ENCODE data around the gene FERMT1.

Gene FERMT1

DNA sequence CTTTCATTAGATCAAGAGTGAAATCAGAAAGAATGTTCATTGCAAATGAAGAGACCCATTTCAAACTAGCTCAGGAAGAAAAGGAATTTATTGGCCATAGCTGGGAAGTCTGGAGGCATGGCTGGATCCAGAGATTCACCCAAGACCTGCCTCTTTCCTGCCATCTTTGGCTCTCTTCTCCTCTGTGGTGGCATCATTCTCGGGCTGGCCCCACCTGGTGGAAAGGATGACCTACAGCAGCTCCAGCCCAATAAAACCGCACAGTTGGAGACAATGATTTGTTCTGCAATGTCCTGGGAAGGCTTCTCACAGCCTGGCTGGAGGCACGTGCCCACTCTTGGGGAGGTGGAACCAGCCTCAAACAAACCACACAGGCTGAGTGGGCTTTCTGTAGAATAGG lies 18.1 kb upstream of the FERMT1 start:
- no peaks in the 10 kb centered on the region for H3K9me3 ChIP-seq (ENCODE audit: control insufficient read depth, low read length)
- no peaks in the 10 kb centered on the region for H3K36me3 ChIP-seq (ENCODE audit: control insufficient read depth, insufficient read depth, low read length)
- H3K4me1 ChIP-seq (ENCODE audit: control insufficient read depth, insufficient read depth, low read length, poor library complexity, severe bottlenecking): no peaks in the 10 kb centered on the region
- 80 to 86% methylated on average over 1 of the region's 3 CpGs for WGBS, 2 experiments (ENCODE audit: insufficient coverage in 2 of 2)
- no peak overlapping the region for H3K4me3 ChIP-seq (ENCODE audit: extremely low read depth, insufficient read depth, low read length, poor library complexity, severe bottlenecking)
- H3K27ac ChIP-seq (ENCODE audit: low read depth, low read length, severe bottlenecking): no peak overlapping the region

DNA sequence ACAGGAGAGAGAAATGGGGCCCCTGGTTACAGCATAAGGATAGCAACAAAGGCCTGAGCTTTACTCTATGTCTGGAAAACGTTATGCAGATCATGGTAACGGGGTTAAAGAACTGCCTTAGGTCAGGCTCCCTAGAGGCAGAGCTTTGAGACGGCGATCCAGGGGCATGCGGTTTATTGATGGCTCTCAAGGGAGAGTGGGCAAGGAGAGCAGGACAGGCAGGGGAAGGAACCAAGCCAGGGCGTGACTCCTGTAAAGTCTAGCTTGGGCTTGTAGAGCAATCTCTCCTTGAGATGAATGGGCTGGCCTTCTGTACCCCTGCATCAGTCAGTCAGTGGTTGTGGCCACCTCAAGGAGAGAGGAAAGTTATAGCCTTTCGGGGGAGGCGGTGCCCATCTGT lies 12.5 kb upstream of the FERMT1 start:
- H3K4me1 ChIP-seq (ENCODE audit: control insufficient read depth, insufficient read depth, low read length, poor library complexity, severe bottlenecking): no peaks in the 10 kb centered on the region
- no peak overlapping the region for H3K4me3 ChIP-seq (ENCODE audit: extremely low read depth, insufficient read depth, low read length, poor library complexity, severe bottlenecking)
- no peaks in the 10 kb centered on the region for H3K36me3 ChIP-seq (ENCODE audit: control insufficient read depth, insufficient read depth, low read length)
- no peak overlapping the region for H3K27ac ChIP-seq (ENCODE audit: low read depth, low read length, severe bottlenecking)
- H3K9me3 ChIP-seq (ENCODE audit: control insufficient read depth, low read length): no peaks in the 10 kb centered on the region
- WGBS, 2 experiments (ENCODE audit: insufficient coverage in 2 of 2): 84 to 88% methylated on average over 6 to 8 of the region's 8 CpGs

DNA sequence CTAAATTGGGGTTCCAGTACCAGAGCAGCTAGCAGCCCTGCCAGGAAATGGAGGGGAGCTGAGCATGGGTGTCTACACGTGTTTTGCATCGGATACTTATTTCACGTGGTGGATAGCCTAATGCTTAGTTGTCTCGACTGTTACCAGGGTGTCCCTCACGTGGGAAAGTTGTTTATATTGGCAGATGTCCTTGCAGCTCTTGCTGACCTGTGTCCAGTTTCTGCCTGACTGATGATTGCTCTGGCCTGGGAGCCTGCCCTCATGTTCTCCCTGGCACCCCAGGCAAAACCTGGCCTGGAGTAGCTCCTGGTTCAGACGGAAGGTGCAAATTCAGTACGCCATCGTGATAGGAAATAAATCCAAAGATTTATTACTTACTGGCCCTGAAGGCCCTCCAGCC lies 11.8 kb upstream of the FERMT1 start:
- Histone ChIP-seq H3K4me1 (ENCODE audit: control insufficient read depth, insufficient read depth, low read length, poor library complexity, severe bottlenecking) (no peaks in the 10 kb centered on the region), H3K4me3 (ENCODE audit: extremely low read depth, insufficient read depth, low read length, poor library complexity, severe bottlenecking) (no peak overlapping the region), H3K36me3 (ENCODE audit: control insufficient read depth, insufficient read depth, low read length) (no peaks in the 10 kb centered on the region), H3K9me3 (ENCODE audit: control insufficient read depth, low read length) (no peaks in the 10 kb centered on the region), H3K27ac (ENCODE audit: low read depth, low read length, severe bottlenecking) (no peak overlapping the region)
- 82 to 97% methylated on average over 6 to 8 of the region's 8 CpGs for WGBS, 2 experiments (ENCODE audit: insufficient coverage in 2 of 2)

DNA sequence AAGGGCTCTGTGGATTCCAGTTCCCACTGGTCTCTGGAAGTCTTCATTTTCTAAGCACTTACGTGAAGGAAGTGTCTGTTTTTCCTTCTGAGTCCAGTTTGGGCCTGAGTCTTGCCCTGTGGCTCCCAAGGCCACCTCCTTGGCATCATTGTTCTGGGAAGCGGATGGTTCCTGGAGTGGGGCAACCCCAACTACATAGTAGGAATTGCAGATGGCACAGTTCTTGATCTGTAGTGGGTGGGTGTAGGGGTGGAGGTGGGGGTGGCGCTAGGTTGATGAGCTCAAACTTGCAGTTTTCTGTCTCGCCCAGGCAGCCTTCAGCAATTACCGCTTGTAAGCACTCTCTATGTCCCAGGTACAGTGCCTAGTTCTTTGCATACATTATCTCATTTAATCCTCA lies 7.2 kb upstream of the FERMT1 start:
- WGBS, 2 experiments (ENCODE audit: insufficient coverage in 2 of 2): 100% methylated on average over 2 to 3 of the region's 5 CpGs
- Histone ChIP-seq H3K4me1 (ENCODE audit: control insufficient read depth, insufficient read depth, low read length, poor library complexity, severe bottlenecking) (no peaks in the 10 kb centered on the region), H3K9me3 (ENCODE audit: control insufficient read depth, low read length) (no peaks in the 10 kb centered on the region), H3K27ac (ENCODE audit: low read depth, low read length, severe bottlenecking) (no peak overlapping the region), H3K36me3 (ENCODE audit: control insufficient read depth, insufficient read depth, low read length) (no peaks in the 10 kb centered on the region), H3K4me3 (ENCODE audit: extremely low read depth, insufficient read depth, low read length, poor library complexity, severe bottlenecking) (no peak overlapping the region)

DNA sequence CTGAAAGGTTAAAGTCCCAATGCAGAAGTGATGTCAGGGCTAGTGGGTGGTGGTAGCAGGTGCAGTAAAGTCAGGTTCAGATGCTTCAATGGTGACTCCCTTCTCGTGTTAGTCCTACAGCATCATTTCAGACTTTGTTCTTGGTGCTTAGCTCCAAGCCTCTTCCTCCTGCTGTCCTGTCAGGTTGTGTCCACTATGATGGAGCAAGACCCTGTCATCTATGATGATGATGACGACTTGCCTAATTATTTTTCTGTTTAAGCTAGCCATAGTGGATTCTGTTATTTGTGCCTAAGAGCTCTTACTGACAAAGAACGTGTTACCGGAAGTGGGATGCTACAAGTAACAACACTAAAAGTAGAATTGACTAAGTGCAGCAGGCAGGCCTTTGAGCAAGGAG lies 5.0 kb upstream of the FERMT1 start:
- Histone ChIP-seq H3K4me1 (ENCODE audit: control insufficient read depth, insufficient read depth, low read length, poor library complexity, severe bottlenecking) (peaks cover 5% of the 10 kb centered on the region), H3K36me3 (ENCODE audit: control insufficient read depth, insufficient read depth, low read length) (no peaks in the 10 kb centered on the region), H3K4me3 (ENCODE audit: extremely low read depth, insufficient read depth, low read length, poor library complexity, severe bottlenecking) (no peak overlapping the region), H3K9me3 (ENCODE audit: control insufficient read depth, low read length) (no peaks in the 10 kb centered on the region), H3K27ac (ENCODE audit: low read depth, low read length, severe bottlenecking) (no peak overlapping the region)
- WGBS, 2 experiments (ENCODE audit: insufficient coverage in 2 of 2): 69 to 87% methylated on average over 2 to 4 of the region's 4 CpGs

DNA sequence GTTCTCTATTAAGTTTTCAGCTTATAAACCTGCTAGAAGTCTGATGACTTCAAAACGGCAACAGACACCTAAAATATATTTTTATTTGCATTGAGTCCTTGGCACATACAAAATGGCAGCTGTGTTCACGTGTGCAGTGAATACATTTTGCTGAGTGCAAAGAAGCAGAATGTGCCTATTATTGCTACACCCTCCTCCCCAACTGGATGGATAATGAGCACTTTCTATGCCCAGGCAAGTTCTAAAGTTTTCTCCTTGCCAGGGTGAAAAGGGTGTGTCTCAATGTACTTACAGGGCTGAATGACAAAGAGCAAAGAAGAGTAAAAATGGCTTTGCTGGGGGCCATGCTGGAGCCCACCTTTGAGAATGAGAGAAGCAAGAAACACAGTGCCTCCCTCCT lies 4.0 kb upstream of the FERMT1 start:
- Histone ChIP-seq H3K4me1 (ENCODE audit: control insufficient read depth, insufficient read depth, low read length, poor library complexity, severe bottlenecking) (peaks cover 5% of the 10 kb centered on the region), H3K36me3 (ENCODE audit: control insufficient read depth, insufficient read depth, low read length) (no peaks in the 10 kb centered on the region), H3K9me3 (ENCODE audit: control insufficient read depth, low read length) (no peaks in the 10 kb centered on the region), H3K27ac (ENCODE audit: low read depth, low read length, severe bottlenecking) (no peak overlapping the region), H3K4me3 (ENCODE audit: extremely low read depth, insufficient read depth, low read length, poor library complexity, severe bottlenecking) (no peak overlapping the region)
- 92% methylated on average over 2 of the region's 2 CpGs; no CpG with 5 or more reads in 1 of the 2 experiments for WGBS, 2 experiments (ENCODE audit: insufficient coverage in 2 of 2)

DNA sequence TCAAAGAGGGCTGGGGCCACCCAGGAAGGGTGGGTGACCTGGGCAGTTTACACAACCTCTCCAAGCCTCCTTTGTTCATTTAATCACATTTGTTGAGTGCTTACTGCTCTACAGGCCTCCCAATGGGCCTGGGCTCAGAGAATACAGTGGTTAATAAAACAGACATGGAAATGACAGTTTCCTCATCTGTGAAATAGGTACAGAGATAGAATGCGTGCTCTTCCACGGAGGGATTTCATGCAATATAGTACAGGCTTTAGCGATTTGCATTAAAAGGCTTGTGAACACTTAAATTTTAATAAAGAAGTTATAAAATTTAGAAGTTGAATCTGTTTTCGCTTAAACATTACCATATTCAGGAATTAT lies 802 bp upstream of the FERMT1 start:
- no peak overlapping the region for H3K27ac ChIP-seq (ENCODE audit: low read depth, low read length, severe bottlenecking)
- 87 to 92% methylated on average over 2 of the region's 4 CpGs for WGBS, 2 experiments (ENCODE audit: insufficient coverage in 2 of 2)
- no peaks in the 10 kb centered on the region for H3K9me3 ChIP-seq (ENCODE audit: control insufficient read depth, low read length)
- H3K36me3 ChIP-seq (ENCODE audit: control insufficient read depth, insufficient read depth, low read length): no peaks in the 10 kb centered on the region
- H3K4me3 ChIP-seq (ENCODE audit: extremely low read depth, insufficient read depth, low read length, poor library complexity, severe bottlenecking): peak overlapping the region; percentile 44
- peaks cover 8% of the 10 kb centered on the region for H3K4me1 ChIP-seq (ENCODE audit: control insufficient read depth, insufficient read depth, low read length, poor library complexity, severe bottlenecking)

DNA sequence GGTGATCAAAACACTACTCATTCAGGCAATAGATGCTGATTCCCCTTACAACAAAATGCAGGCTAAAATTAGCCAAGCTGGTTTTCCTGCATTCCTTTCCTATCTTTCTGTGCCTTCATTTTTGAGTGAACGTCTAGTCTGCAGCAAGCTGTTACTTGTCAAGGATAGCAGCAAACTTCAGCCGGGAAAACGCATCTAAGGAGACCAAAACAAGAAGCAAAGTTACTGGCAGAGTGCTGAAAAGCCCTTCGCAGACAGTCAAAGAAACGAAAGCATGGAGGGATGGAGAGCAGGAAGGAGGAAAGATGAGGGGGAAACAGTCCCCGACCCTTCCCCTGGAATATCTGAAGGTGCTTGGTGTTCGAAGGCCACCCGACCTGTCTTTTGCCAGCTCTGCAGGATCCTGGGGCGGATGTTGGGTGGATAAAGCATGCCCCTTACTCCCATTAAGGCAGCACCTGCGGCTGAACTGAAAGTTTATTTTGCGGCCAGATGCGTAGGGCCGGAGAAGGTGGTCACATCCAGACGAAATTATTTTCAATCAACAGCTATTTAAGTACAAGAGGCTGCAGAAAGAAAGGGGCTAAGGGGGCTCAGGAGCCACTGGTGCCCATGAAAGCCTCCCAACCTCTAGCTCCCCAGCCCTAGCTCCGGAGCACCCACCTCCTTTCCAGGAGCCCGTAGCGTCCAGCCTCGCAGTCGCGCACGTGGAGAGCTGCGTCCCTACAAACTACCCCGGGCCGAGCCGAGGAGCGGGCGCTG lies 538 bp downstream of the FERMT1 start:
- Histone ChIP-seq H3K27ac (ENCODE audit: low read depth, low read length, severe bottlenecking) (no peak overlapping the region), H3K4me1 (ENCODE audit: control insufficient read depth, insufficient read depth, low read length, poor library complexity, severe bottlenecking) (peaks cover 8% of the 10 kb centered on the region)
- 9 to 30% methylated on average over 5 to 21 of the region's 27 CpGs for WGBS, 2 experiments (ENCODE audit: insufficient coverage in 2 of 2)

DNA sequence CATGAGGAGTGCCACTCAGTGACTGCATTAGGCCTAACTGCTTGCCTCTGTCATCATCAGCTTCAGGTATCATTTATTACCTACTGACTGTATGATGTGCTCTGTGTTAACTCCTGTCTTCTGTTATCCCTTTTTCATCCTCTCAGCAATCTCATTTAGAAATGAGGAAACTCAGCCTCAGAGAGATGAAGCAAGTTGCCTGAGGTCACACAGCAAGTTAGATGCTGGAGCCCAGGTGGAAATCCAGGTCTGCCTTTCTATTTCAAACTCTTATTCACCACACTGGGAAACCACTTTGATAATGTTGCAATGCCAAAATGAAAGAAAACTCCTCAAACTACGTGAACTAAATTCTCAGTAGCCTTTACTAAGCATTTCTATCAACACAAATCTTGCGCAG lies 1.3 kb downstream of the FERMT1 start:
- Histone ChIP-seq H3K4me1 (ENCODE audit: control insufficient read depth, insufficient read depth, low read length, poor library complexity, severe bottlenecking) (peaks cover 8% of the 10 kb centered on the region), H3K27ac (ENCODE audit: low read depth, low read length, severe bottlenecking) (no peak overlapping the region), H3K4me3 (ENCODE audit: extremely low read depth, insufficient read depth, low read length, poor library complexity, severe bottlenecking) (no peak overlapping the region), H3K36me3 (ENCODE audit: control insufficient read depth, insufficient read depth, low read length) (no peaks in the 10 kb centered on the region), H3K9me3 (ENCODE audit: control insufficient read depth, low read length) (no peaks in the 10 kb centered on the region)
- 92 to 96% methylated on average over 2 of the region's 2 CpGs for WGBS, 2 experiments (ENCODE audit: insufficient coverage in 2 of 2)

More for the DNA sequence above, 538 bp downstream of the FERMT1 start:
- Histone ChIP-seq H3K4me3 (ENCODE audit: extremely low read depth, insufficient read depth, low read length, poor library complexity, severe bottlenecking) (peak overlapping the region; percentile 44), H3K9me3 (ENCODE audit: control insufficient read depth, low read length) (no peaks in the 10 kb centered on the region), H3K36me3 (ENCODE audit: control insufficient read depth, insufficient read depth, low read length) (no peaks in the 10 kb centered on the region)

DNA sequence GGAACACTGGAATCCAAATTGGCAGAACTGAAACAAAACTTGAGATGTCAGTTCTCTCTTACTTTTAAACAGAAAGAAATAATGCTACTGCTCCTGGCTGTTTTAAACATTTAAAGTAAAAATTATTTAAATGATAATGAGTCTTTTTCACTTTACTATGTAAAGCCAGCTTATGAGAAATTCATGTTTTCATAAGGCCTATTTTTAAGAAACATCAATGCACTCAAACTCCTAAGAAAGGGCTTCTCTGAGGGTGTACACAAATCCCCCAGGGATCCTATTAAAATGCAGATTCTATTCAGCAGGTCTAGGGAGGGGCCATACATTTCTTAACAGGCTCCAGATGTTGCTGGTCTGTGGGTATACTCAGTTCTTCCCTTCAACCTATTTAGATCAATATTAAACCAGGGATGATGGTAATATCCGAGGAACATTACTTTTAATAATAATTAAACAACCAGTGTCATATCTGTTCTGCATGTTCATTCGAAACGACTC lies 2.3 kb downstream of the FERMT1 start:
- Histone ChIP-seq H3K4me1 (ENCODE audit: control insufficient read depth, insufficient read depth, low read length, poor library complexity, severe bottlenecking) (peaks cover 8% of the 10 kb centered on the region), H3K27ac (ENCODE audit: low read depth, low read length, severe bottlenecking) (no peak overlapping the region), H3K4me3 (ENCODE audit: extremely low read depth, insufficient read depth, low read length, poor library complexity, severe bottlenecking) (no peak overlapping the region), H3K36me3 (ENCODE audit: control insufficient read depth, insufficient read depth, low read length) (peaks cover 2% of the 10 kb centered on the region), H3K9me3 (ENCODE audit: control insufficient read depth, low read length) (no peaks in the 10 kb centered on the region)
- WGBS, 2 experiments (ENCODE audit: insufficient coverage in 2 of 2): 80% methylated on average over 2 of the region's 3 CpGs; no CpG with 5 or more reads in 1 of the 2 experiments

DNA sequence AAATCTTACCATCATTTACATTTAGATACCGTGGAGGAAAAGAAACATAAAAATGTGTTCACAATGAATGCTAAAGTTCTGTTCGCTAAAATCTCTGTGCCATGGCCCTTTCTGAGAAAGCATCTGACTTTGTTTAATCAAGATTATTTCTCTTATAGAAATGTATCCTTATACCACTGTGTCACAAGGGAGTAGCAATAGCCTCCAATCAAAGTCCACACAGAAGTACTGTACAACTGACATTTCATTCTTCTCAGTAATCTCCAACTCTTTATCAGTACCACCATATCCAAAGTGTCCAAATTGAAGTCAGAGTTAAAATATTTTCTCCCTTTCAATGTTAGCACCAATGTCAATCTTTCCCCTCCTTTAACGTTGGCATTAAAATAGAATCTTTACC lies 6.1 kb downstream of the FERMT1 start:
- Histone ChIP-seq H3K27ac (ENCODE audit: low read depth, low read length, severe bottlenecking) (no peak overlapping the region), H3K4me1 (ENCODE audit: control insufficient read depth, insufficient read depth, low read length, poor library complexity, severe bottlenecking) (peaks cover 3% of the 10 kb centered on the region), H3K9me3 (ENCODE audit: control insufficient read depth, low read length) (peaks cover 14% of the 10 kb centered on the region), H3K36me3 (ENCODE audit: control insufficient read depth, insufficient read depth, low read length) (peaks cover 21% of the 10 kb centered on the region), H3K4me3 (ENCODE audit: extremely low read depth, insufficient read depth, low read length, poor library complexity, severe bottlenecking) (no peak overlapping the region)
- WGBS, 2 experiments (ENCODE audit: insufficient coverage in 2 of 2): no CpG with 5 or more reads among the region's 3 CpGs
